AG04449 (cell line): Measurements from ENCODE around the gene PDE4B.
A peak's percentile ranks its signal among the peaks of the same experiment; 100 is the strongest.

Experiments used
- CTCF ChIA-PET: fragments of 350-600 bp; formaldehyde crosslinking; extraction: SDS; loops from one replicate; lab custom pipeline; 2021; ENCODE audit warnings: antibody characterized with exemption; lab: Yijun Ruan, JAX
- POLR2A ChIA-PET: fragments of 400-600, 350-600 bp; formaldehyde crosslinking; extraction: SDS; loops from one replicate; lab custom pipeline; 2020; ENCODE audit warnings: antibody characterized with exemption, inconsistent platforms; lab: Yijun Ruan, JAX
- DNase-seq: peaks from one replicate; pipeline ENCODE4 v3.0.0-alpha.2; 2010; ENCODE audit warnings: low read depth, low spot score
- H3K4me3 ChIP-seq: 2 replicates; pipeline ENCODE4 v1.5.1; 2011; ENCODE audit warnings: low read depth, mild to moderate bottlenecking, control low read depth, low read length
- TF ChIP-seq, protein P1 (sequence below): IDR thresholded peaks from one replicate; pipeline ENCODE4 v1.5.1; 2011; ENCODE audit warnings: mild to moderate bottlenecking, moderate library complexity, low read length, control low read depth, inconsistent platforms; ENCODE audit not compliant: insufficient read depth; ENCODE audit errors: missing control alignments

Gene PDE4B

DNA sequence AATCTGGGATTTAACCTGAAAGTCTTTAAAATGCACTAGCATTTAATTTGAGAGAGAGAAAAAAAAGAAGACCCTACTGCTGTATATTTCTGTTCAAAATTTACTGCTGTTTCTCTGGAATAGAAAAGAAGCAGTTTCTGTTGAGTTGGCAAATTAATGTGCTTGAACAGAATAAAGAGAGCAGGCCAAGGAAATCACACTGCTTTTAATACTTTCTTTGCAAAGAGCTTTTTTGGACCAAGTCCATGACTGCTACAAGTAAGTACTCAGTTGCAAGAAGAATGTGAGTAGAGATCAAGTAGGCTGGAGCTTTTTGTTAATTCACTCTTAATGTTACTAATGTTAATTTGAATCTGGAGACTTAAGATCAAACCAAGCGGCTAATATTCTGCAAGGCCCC lies 405.1 kb downstream of the PDE4B start:
- CTCF ChIA-PET, result interaction anchor here (1.0 kb wide), 1 partner anchor 16 kb away, joined by 3 read pairs; no protein-coding TSS in a partner anchor
- POLR2A ChIA-PET, result no interaction called here
- TF ChIP-seq, protein P1, sequence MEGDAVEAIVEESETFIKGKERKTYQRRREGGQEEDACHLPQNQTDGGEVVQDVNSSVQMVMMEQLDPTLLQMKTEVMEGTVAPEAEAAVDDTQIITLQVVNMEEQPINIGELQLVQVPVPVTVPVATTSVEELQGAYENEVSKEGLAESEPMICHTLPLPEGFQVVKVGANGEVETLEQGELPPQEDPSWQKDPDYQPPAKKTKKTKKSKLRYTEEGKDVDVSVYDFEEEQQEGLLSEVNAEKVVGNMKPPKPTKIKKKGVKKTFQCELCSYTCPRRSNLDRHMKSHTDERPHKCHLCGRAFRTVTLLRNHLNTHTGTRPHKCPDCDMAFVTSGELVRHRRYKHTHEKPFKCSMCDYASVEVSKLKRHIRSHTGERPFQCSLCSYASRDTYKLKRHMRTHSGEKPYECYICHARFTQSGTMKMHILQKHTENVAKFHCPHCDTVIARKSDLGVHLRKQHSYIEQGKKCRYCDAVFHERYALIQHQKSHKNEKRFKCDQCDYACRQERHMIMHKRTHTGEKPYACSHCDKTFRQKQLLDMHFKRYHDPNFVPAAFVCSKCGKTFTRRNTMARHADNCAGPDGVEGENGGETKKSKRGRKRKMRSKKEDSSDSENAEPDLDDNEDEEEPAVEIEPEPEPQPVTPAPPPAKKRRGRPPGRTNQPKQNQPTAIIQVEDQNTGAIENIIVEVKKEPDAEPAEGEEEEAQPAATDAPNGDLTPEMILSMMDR, result no peak
- no peak overlapping the region for H3K4me3 ChIP-seq
- peak; percentile 9 for DNase-seq

DNA sequence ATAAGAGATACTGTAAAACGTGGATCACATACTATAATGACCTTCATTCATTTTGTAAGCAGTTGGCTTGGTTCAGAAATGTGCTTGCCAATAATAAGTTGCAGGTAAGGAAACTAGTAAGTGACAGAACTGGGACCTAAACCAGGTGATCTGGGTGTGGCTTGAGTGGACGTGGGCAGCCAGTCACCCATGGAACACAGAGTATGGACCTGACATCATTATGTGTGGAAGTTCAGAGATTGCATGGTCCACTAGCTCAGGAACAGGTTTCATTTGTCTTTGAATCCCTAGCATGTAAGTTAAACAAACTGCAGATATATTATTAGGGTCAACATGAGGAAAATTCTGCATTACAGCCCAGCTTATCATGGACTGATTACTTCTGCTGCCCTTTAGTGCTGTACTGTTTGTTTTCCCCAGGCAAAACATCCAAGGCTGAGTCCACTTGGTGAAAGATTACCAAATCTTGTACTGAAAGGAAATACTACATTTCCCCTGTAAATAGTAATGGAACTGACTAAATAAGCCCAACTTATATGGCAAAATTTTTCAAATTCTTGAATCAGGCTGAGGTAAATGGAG lies 414.0 kb downstream of the PDE4B start:
- H3K4me3 ChIP-seq, result no peak overlapping the region
- DNase-seq, result no peak
- ChIA-PET CTCF (no interaction called here), POLR2A (no interaction called here)
- TF ChIP-seq, protein P1, result no peak

DNA sequence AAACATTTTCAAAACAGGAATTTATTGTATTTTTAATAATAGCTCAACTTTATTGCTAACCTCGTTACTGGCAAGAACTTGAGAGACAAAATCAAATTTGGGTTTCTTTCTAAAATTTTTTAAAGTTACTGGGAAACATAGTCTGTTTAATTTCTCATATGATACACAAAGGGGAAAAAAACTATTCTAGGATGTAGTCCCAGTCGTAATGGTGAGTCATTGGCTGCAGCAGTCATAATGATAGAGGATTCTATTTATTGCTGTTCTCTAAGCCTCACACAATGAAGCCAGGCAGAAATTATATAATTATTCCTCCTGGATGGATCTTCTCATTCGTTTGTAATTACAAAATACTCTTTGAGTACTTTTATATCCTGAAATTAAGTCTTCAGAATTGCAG lies 414.8 kb downstream of the PDE4B start:
- peak; percentile 10 for DNase-seq
- H3K4me3 ChIP-seq, result no peak overlapping the region
- ChIA-PET POLR2A (interaction anchor here (0.5 kb wide), 1 partner anchor 13 kb away, joined by 3 read pairs; no protein-coding TSS in a partner anchor), CTCF (no interaction called here)
- TF ChIP-seq, protein P1, result no peak

DNA sequence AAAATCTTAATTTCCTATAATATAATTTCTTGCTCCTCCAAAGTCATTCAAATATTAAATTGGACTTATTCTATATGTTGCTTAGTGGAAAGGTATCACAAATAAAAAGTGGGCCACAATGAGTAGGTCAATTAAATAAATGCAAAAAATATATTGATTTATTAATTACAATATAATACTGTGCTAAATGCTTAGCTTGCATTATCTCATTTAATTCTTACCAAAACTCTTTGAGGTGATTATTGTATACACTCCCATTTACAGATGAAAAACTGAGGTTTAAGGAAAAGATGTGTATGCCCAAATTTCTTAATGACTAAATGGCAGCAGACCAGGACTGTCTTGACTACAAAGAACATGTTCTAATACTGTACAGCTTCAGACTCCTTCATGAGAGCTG lies 415.9 kb downstream of the PDE4B start:
- POLR2A ChIA-PET, result interaction anchor here (1.0 kb wide), 1 partner anchor 9 kb away, joined by 3 read pairs; no protein-coding TSS in a partner anchor
- TF ChIP-seq, protein P1, result no peak
- no peak overlapping the region for H3K4me3 ChIP-seq
- no peak for DNase-seq
- CTCF ChIA-PET, result interaction anchor here (1.0 kb wide), 1 partner anchor 249 kb away, joined by 3 read pairs; no protein-coding TSS in a partner anchor

DNA sequence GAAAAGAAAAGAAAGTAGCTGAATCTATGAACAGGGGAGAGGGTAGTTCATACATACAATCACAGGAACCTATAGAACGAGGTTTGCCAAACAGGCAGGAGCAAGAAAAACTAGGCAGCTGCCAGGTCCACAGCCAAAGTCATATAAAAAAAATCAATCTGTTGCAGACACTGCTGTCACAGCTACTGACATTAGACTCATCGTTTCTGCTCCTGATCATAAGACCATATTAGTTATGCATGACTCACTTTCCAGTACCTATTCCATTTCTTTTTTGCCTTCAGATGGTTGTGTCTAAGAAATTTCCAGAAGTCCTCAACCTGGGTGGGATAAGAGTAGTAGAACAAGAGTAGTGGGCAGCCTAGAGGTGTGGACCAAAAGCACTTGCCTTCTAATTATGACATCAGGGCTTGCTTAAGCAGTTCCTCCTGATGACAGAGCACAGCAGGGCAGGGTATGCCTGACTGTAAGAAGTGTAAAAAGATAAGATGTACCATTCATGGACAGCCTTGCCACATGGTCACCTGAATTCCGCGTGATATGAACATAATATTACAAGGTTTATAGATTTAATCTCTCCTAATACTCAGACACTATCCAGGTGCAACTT lies 418.0 kb downstream of the PDE4B start:
- no peak overlapping the region for H3K4me3 ChIP-seq
- CTCF ChIA-PET, result no interaction called here
- POLR2A ChIA-PET, result no interaction called here
- TF ChIP-seq, protein P1, result no peak
- DNase-seq, result no peak

DNA sequence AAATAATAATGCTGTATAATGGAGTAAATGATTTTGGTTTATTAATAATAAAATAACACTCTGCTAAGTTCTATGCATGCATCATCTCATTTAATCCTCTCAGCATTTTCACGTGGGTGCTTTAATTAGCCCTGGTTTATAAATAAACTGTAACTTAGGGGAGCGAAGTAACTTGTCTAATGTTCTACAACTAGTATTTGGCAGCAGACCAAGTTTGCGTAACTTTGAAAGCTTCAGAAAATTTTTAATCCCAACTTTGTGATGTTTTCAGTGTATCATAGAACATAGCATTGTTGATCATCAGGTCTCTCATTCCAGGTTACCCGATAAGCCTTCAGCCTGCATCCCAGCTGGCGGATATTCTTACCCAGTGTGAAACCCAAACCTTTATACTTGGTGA lies 418.8 kb downstream of the PDE4B start:
- ChIA-PET CTCF (no interaction called here), POLR2A (no interaction called here)
- TF ChIP-seq, protein P1, result no peak

More for the DNA sequence above, 418.8 kb downstream of the PDE4B start:
- H3K4me3 ChIP-seq, result no peak overlapping the region
- DNase-seq, result no peak
